ENCODE results near the gene PAX5.

Gene PAX5

DNA sequence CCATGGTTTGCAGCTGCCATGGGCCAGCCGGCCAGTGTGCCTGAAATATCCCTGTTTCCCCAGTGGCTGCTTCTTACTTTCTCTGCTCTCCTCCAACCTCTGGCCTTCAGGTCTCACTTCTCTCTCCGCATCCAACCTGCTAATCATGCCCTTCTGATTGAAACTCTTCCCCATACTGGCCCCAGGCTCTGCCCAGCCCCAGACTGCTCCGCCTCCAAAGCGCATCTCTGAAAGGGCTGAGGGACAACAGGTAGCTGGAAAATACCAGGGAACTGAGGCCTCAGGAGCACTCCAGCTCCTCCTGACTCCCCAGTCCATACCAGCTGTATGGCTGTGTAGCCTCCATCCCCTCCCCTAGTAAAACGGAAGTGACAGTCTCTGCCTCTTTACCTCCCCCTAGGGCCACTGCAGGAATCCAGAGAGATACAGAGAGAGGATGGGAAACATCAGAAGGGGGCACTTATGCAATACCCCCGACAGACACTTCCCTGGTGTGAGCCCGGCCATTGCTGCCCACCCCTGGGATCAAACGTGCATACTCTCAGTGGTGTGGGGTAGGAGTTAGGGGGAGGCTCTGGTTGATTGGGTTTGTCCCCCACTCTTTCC is 34.2 kb downstream of the PAX5 start:
- Histone ChIP-seq H4K91ac (ENCODE audit: low read depth, low read length, poor library complexity) (no peak overlapping the region), H3K27ac (replicated peaks; ENCODE audit: low read length) (no peak overlapping the region), H3K23ac (ENCODE audit: low read depth, low read length, poor library complexity) (no peak overlapping the region), H3K14ac (ENCODE audit: low read length) (no peak overlapping the region), H3K4me1 (ENCODE audit: control insufficient read depth in 2 of 2, insufficient read depth in 1 of 2, low read depth in 1 of 2, low read length in 2 of 2) (peaks cover 11 to 19% of the 10 kb centered on the region in 2 donors), H3K79me1 (ENCODE audit: low read depth, low read length) (no peaks in the 10 kb centered on the region), H3K4me2 (ENCODE audit: insufficient read depth, low read length, poor library complexity, severe bottlenecking) (no peak overlapping the region), H3K4ac (ENCODE audit: low read length) (no peak overlapping the region), H2AK5ac (ENCODE audit: low read depth, low read length) (no peak overlapping the region), H3K4me3 (ENCODE audit: low read length in 2 of 2) (no peak overlapping the region), H2BK12ac (ENCODE audit: low read length) (no peak overlapping the region), H2BK5ac (ENCODE audit: low read length) (peak overlapping the region; percentile 7), H2AFZ (ENCODE audit: low read length) (no peak overlapping the region), H2BK15ac (ENCODE audit: low read length) (no peak overlapping the region), H2BK120ac (ENCODE audit: low read depth, low read length) (no peak overlapping the region), H4K8ac (ENCODE audit: low read depth, low read length) (no peak overlapping the region), H3K9ac (ENCODE audit: low read depth, low read length, poor library complexity) (no peak overlapping the region), H3K27me3 (ENCODE audit: control insufficient read depth in 3 of 3, insufficient read depth in 3 of 3, low read depth in 1 of 3, low read length in 3 of 3) (peaks cover 0 to 38% (median 2%) of the 10 kb centered on the region in 3 experiments), H3K18ac (ENCODE audit: low read length) (no peak overlapping the region), H3K36me3 (replicated peaks in 1 of 2; ENCODE audit: control insufficient read depth in 2 of 2, insufficient read depth in 2 of 2, low read length in 2 of 2) (peaks cover 0 to 85% of the 10 kb centered on the region in 2 donors), H3K9me3 (replicated peaks in 1 of 2; ENCODE audit: control insufficient read depth in 2 of 2, insufficient read depth in 1 of 2, low read depth in 1 of 2, low read length in 2 of 2) (no peaks in the 10 kb centered on the region)
- DNase-seq (ENCODE audit: low spot score): no peak
- no CpG with 5 or more reads among the region's 8 CpGs for WGBS, 2 donors (ENCODE audit: extremely low coverage in 2 of 2, insufficient read length in 2 of 2, insufficient replicate concordance in 1 of 2)

DNA sequence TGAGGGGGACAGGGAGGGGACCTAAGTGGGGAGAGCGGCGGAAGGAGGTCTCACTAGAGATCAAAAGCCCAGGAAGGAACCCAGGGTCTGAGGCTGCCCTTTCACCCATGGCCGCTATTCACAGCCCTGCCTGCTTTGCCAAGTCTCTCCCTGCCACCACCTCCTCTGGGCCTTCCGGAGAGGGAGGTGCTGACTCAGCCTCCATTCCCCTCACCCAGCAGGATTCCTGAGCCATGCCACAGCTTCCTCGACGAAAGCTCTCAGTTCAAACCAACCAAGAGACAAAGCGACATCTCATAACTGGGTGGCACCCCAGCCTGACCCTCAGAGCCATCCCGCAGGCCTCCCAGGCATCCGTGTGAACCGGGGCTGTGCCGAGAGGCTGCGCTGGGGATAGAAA is 36.7 kb downstream of the PAX5 start:
- H3K4ac ChIP-seq (ENCODE audit: low read length): no peak overlapping the region
- H3K27me3 ChIP-seq (ENCODE audit: control insufficient read depth in 3 of 3, insufficient read depth in 3 of 3, low read depth in 1 of 3, low read length in 3 of 3): peaks cover 0 to 16% (median 2%) of the 10 kb centered on the region in 3 experiments
- peaks cover 0 to 73% of the 10 kb centered on the region in 2 donors for H3K36me3 ChIP-seq (replicated peaks in 1 of 2; ENCODE audit: control insufficient read depth in 2 of 2, insufficient read depth in 2 of 2, low read length in 2 of 2)
- H2BK5ac ChIP-seq (ENCODE audit: low read length): no peak overlapping the region
- H4K91ac ChIP-seq (ENCODE audit: low read depth, low read length, poor library complexity): no peak overlapping the region
- no peak overlapping the region for H2AK5ac ChIP-seq (ENCODE audit: low read depth, low read length)
- WGBS, 2 donors (ENCODE audit: extremely low coverage in 2 of 2, insufficient read length in 2 of 2, insufficient replicate concordance in 1 of 2): no CpG with 5 or more reads among the region's 12 CpGs
- no peak overlapping the region for H2BK12ac ChIP-seq (ENCODE audit: low read length)
- no peak overlapping the region for H3K27ac ChIP-seq (replicated peaks; ENCODE audit: low read length)
- H3K4me1 ChIP-seq (ENCODE audit: control insufficient read depth in 2 of 2, insufficient read depth in 1 of 2, low read depth in 1 of 2, low read length in 2 of 2): peaks cover 11 to 19% of the 10 kb centered on the region in 2 donors
- H3K79me1 ChIP-seq (ENCODE audit: low read depth, low read length): no peaks in the 10 kb centered on the region
- no peak overlapping the region for H3K4me2 ChIP-seq (ENCODE audit: insufficient read depth, low read length, poor library complexity, severe bottlenecking)
- peak overlapping the region; percentile 18 for H2AFZ ChIP-seq (ENCODE audit: low read length)
- H3K9me3 ChIP-seq (replicated peaks in 1 of 2; ENCODE audit: control insufficient read depth in 2 of 2, insufficient read depth in 1 of 2, low read depth in 1 of 2, low read length in 2 of 2): no peaks in the 10 kb centered on the region
- no peak overlapping the region for H2BK15ac ChIP-seq (ENCODE audit: low read length)
- H2BK120ac ChIP-seq (ENCODE audit: low read depth, low read length): no peak overlapping the region
- no peak overlapping the region for H3K9ac ChIP-seq (ENCODE audit: low read depth, low read length, poor library complexity)
- DNase-seq (ENCODE audit: low spot score): no peak
- H3K18ac ChIP-seq (ENCODE audit: low read length): no peak overlapping the region
- H4K8ac ChIP-seq (ENCODE audit: low read depth, low read length): no peak overlapping the region
- H3K23ac ChIP-seq (ENCODE audit: low read depth, low read length, poor library complexity): no peak overlapping the region
- H3K14ac ChIP-seq (ENCODE audit: low read length): no peak overlapping the region
- no peak overlapping the region for H3K4me3 ChIP-seq (ENCODE audit: low read length in 2 of 2)

DNA sequence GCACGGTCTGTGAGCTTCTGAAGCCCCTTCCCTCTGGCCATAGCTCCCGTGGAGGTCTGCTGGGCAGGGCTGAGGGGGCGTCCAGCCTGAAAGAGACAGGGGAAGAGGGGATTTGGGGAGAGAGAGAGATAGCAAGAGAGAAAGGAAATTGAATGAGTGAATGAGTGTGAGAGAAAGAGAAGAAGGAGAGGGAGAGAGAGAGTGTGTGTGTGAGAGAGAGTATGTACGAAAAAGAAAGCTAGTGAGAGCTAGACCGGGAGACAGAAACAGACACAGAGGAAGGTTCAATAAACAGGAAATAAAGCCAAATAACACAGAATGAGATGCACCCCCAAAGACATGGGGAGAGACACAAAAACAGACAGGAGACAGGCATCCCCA is 37.4 kb downstream of the PAX5 start:
- WGBS, 2 donors (ENCODE audit: extremely low coverage in 2 of 2, insufficient read length in 2 of 2, insufficient replicate concordance in 1 of 2): 100% methylated on average over 1 of the region's 5 CpGs; no CpG with 5 or more reads in 1 of the 2 donors
- peaks cover 0 to 11% (median 0%) of the 10 kb centered on the region in 3 experiments for H3K27me3 ChIP-seq (ENCODE audit: control insufficient read depth in 3 of 3, insufficient read depth in 3 of 3, low read depth in 1 of 3, low read length in 3 of 3)
- H3K9me3 ChIP-seq (replicated peaks in 1 of 2; ENCODE audit: control insufficient read depth in 2 of 2, insufficient read depth in 1 of 2, low read depth in 1 of 2, low read length in 2 of 2): peaks cover 0 to under 1% of the 10 kb centered on the region in 2 donors
- no peak overlapping the region for H2BK120ac ChIP-seq (ENCODE audit: low read depth, low read length)
- H4K91ac ChIP-seq (ENCODE audit: low read depth, low read length, poor library complexity): no peak overlapping the region
- H3K36me3 ChIP-seq (replicated peaks in 1 of 2; ENCODE audit: control insufficient read depth in 2 of 2, insufficient read depth in 2 of 2, low read length in 2 of 2): peaks cover 0 to 69% of the 10 kb centered on the region in 2 donors
- H3K4me1 ChIP-seq (ENCODE audit: control insufficient read depth in 2 of 2, insufficient read depth in 1 of 2, low read depth in 1 of 2, low read length in 2 of 2): peaks cover 11 to 19% of the 10 kb centered on the region in 2 donors
- no peak overlapping the region for H3K23ac ChIP-seq (ENCODE audit: low read depth, low read length, poor library complexity)
- H3K9ac ChIP-seq (ENCODE audit: low read depth, low read length, poor library complexity): no peak overlapping the region
- no peak overlapping the region for H3K4ac ChIP-seq (ENCODE audit: low read length)
- DNase-seq (ENCODE audit: low spot score): no peak
- no peak overlapping the region for H3K4me2 ChIP-seq (ENCODE audit: insufficient read depth, low read length, poor library complexity, severe bottlenecking)
- no peak overlapping the region for H2AFZ ChIP-seq (ENCODE audit: low read length)
- H3K4me3 ChIP-seq (ENCODE audit: low read length in 2 of 2): no peak overlapping the region
- H3K14ac ChIP-seq (ENCODE audit: low read length): no peak overlapping the region
- H3K18ac ChIP-seq (ENCODE audit: low read length): no peak overlapping the region
- H2BK15ac ChIP-seq (ENCODE audit: low read length): no peak overlapping the region
- no peaks in the 10 kb centered on the region for H3K79me1 ChIP-seq (ENCODE audit: low read depth, low read length)
- no peak overlapping the region for H3K27ac ChIP-seq (replicated peaks; ENCODE audit: low read length)
- H2BK12ac ChIP-seq (ENCODE audit: low read length): no peak overlapping the region
- no peak overlapping the region for H2BK5ac ChIP-seq (ENCODE audit: low read length)
- H2AK5ac ChIP-seq (ENCODE audit: low read depth, low read length): no peak overlapping the region
- H4K8ac ChIP-seq (ENCODE audit: low read depth, low read length): no peak overlapping the region

DNA sequence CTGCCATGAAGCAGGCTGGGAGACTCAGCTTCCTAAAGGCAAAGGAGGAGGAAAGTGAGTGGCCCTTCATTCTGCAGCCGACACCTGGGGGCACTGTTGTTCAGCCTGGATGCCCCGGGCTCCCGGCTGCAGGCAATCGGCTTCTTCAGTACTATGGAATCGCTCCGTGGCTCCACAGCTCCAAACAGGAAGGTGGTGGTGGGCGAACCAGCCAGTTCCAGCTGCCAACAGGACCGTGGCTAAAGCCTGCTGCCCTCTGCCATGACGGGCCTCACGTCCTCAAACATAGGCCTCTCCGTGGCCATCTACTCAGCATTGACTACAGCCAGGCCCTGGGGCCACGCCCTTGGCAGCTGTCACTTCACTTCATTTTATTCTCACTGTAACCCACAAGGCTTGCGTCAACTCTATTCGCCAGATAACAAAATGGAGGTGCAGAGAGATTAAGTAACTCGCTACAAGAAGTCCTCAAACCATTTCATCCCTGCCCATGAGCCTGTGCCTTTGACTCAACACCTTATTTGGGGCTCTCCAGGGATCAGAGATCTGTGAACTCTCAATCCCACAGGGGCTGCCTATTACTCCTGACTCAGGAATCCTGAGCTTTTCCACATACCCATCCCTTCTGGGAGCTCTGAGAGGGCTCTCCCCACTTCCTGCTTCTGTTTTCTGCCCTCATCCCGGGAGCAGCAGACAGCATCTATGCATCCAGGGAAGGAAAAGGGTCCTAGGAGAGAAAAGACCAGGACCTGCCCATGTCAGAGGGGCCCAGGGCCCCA is 38.0 kb downstream of the PAX5 start:
- Histone ChIP-seq H3K4me3 (ENCODE audit: low read length in 2 of 2) (no peak overlapping the region), H2BK5ac (ENCODE audit: low read length) (peak overlapping the region; percentile 59), H3K79me1 (ENCODE audit: low read depth, low read length) (no peaks in the 10 kb centered on the region), H2BK15ac (ENCODE audit: low read length) (no peak overlapping the region), H3K27ac (replicated peaks; ENCODE audit: low read length) (no peak overlapping the region), H2BK120ac (ENCODE audit: low read depth, low read length) (no peak overlapping the region), H3K9me3 (replicated peaks in 1 of 2; ENCODE audit: control insufficient read depth in 2 of 2, insufficient read depth in 1 of 2, low read depth in 1 of 2, low read length in 2 of 2) (peaks cover 4 to 7% of the 10 kb centered on the region in 2 donors), H2BK12ac (ENCODE audit: low read length) (no peak overlapping the region), H2AFZ (ENCODE audit: low read length) (no peak overlapping the region), H3K4ac (ENCODE audit: low read length) (no peak overlapping the region), H3K14ac (ENCODE audit: low read length) (no peak overlapping the region), H3K18ac (ENCODE audit: low read length) (no peak overlapping the region), H3K23ac (ENCODE audit: low read depth, low read length, poor library complexity) (no peak overlapping the region), H3K36me3 (replicated peaks in 1 of 2; ENCODE audit: control insufficient read depth in 2 of 2, insufficient read depth in 2 of 2, low read length in 2 of 2) (peaks cover 0 to 69% of the 10 kb centered on the region in 2 donors), H3K4me2 (ENCODE audit: insufficient read depth, low read length, poor library complexity, severe bottlenecking) (no peak overlapping the region), H3K4me1 (ENCODE audit: control insufficient read depth in 2 of 2, insufficient read depth in 1 of 2, low read depth in 1 of 2, low read length in 2 of 2) (peaks cover 11 to 19% of the 10 kb centered on the region in 2 donors), H2AK5ac (ENCODE audit: low read depth, low read length) (no peak overlapping the region), H4K8ac (ENCODE audit: low read depth, low read length) (no peak overlapping the region), H4K91ac (ENCODE audit: low read depth, low read length, poor library complexity) (no peak overlapping the region), H3K27me3 (ENCODE audit: control insufficient read depth in 3 of 3, insufficient read depth in 3 of 3, low read depth in 1 of 3, low read length in 3 of 3) (peaks cover 0 to 7% (median 0%) of the 10 kb centered on the region in 3 experiments), H3K9ac (ENCODE audit: low read depth, low read length, poor library complexity) (no peak overlapping the region)
- peak; percentile 64 for DNase-seq (ENCODE audit: low spot score)
- no CpG with 5 or more reads among the region's 16 CpGs for WGBS, 2 donors (ENCODE audit: extremely low coverage in 2 of 2, insufficient read length in 2 of 2, insufficient replicate concordance in 1 of 2)
